PC-9 (cell line): ENCODE measurements around the gene KLRC3.

Experiments
- CTCF ChIP-seq: fragments of 200-600 bp; sonication (generic); conservative IDR thresholded peaks from 2 replicates; pipeline ENCODE4 v1.6.1; 2017; ENCODE audit warnings: mixed run types, antibody characterized with exemption, mild to moderate bottlenecking, moderate library complexity
- EZH2 ChIP-seq: fragments of 200-600 bp; sonication (generic); IDR thresholded peaks from 2 replicates; pipeline ENCODE4 v1.8.0; 2017; ENCODE audit warnings: antibody characterized with exemption, low read depth

GRCh38 chr12:10455766-10456165, 35.4 kb upstream of the KLRC3 start:
- no peak for TF ChIP-seq EZH2
- no peak for TF ChIP-seq CTCF
